HuH-7 (cell line): ENCODE measurements around the gene CDH8.
"Not testable (repeated sequence)": the region's sequence is repeated elsewhere in the genome, so short reads cannot be mapped to it uniquely, and the experiment has no call there.

Experiments
- DNase-seq: peaks from one replicate; pipeline ENCODE4 v3.0.0; 2011; ENCODE audit warnings: low spot score

The CDH8 gene

GRCh38 chr16:61934601-61935000 lies 101.6 kb downstream of the CDH8 start:
- no peak for DNase-seq

DNA sequence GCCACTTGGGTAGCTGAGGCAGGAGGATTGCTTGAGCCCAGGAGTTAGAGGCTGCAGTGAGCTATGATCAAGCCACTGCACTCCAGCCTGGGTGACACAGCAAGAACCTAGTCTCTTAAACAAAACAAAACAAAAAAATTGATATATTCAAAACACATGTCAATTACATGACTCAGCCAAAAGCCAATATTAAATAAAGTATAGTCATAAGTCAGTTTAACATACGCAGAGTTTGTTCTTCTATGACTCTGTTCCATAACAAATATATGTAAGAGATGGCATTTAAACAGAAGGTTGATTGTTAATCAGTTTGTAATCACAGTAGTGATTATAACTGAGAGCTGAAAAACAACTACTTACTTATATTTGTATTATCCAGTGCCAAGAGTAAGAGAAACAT lies 106.5 kb downstream of the CDH8 start:
- no peak for DNase-seq

DNA sequence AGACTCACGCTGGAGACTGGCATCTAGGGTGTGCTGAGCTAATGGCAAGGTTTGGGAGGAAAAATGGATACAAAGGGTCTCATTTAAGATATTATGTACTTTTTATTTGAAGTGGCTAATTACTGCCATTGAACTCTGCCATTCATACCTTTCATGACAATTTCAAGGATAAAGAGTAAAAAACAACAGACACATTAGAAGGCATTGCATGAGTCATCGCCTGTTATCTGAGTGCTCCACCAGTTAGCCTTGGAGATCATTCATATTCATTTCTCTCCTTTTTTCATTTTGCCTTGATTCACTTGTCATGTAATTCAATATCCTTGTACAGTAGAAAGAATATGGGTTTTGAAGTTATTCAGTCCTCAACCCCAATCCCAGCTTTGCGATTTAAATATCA lies 109.5 kb downstream of the CDH8 start:
- DNase-seq: no peak

DNA sequence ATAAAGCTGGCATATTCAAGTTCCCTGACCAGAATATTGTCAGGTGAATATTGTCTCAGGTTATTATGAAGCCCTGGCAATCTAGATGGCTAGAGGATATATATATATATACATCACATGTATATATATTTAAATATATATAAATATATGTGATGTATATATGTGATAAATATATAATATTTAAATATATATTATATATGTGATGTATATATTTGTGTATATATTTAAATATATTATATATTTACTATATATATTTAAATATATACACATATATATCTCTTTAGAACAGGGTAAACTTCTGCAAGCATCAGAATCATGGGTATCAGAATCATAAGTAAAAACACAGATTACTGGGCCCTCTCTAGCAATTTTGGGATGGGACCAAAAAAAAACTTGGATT lies 112.6 kb downstream of the CDH8 start:
- no peak for DNase-seq

DNA sequence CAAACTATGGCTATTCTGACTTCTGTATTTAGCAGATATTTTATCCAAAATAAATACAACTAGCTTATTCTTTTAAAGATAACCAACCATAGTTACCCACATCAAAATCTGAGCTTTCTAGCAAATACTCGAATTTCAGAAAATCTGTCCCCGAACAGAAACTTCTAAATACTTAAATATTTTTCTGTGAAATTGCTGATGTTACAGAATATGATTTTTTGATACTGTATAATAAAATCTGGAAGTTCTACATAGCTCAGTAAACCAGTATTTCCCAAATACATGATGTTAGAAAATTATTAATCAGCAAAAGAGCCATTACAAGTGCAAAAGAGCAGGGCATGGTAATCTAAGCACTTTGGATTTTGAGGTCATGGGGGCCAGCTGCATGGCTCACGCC lies 114.9 kb downstream of the CDH8 start:
- no peak for DNase-seq

DNA sequence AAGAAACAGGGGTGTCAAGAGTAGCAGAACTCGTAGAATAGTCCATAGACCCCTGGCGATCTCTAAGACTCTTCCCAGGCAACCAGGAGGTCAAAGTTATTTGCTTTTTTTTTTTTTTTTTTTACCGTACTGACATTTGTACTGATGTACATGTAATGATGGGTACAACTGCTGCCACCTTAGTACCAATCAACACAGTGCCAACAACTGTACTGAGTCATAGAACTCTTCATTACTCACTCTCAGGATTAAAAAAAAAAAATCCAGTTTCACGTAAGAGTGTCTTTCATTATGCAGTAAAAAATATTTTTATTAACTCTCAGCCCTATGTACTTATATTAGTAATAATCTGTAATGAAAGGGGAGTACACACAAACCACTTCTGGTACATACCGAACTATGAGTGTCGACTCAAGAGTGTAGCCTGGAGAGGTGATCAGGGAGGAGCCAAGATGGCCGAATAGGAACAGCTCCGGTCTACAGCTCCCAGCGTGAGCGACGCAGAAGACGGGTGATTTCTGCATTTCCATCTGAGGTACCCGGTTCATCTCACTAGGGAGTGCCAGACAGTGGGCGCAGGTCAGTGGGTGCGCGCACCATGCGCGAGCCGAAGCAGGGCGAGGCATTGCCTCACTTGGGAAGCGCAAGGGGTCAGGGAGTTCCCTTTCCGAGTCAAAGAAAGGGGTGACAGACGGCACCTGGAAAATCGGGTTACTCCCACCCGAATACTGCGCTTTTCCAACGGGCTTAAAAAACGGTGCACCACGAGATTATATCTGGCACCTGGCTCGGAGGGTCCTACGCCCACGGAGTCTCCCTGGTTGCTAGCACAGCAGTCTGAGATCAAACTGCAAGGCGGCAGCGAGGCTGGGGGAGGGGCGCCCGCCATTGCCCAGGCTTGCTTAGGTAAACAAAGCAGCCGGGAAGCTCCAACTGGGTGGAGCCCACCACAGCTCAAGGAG lies 118.1 kb downstream of the CDH8 start:
- DNase-seq: not testable (repeated sequence)

DNA sequence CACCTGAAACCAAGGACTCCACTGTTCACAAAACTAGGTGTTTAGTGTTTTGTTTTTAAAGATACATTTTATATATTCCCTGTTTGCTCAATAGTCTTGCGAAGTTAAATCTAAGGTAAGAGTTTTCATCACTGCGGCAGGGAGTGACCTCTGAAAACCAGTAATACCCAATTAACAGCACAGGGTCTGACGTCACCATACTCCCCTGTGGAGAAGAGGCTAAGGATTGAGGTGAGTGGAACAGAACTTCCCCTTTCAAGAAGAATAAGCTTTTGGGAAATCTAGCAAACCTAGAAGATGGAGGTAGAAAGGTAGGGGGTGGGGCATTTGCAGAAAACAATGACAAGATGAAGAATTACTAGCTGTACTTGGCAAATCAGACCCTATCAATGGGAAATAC lies 120.7 kb downstream of the CDH8 start:
- DNase-seq: no peak

GRCh38 chr16:61909074-61909473 lies 127.2 kb downstream of the CDH8 start:
- no peak for DNase-seq

DNA sequence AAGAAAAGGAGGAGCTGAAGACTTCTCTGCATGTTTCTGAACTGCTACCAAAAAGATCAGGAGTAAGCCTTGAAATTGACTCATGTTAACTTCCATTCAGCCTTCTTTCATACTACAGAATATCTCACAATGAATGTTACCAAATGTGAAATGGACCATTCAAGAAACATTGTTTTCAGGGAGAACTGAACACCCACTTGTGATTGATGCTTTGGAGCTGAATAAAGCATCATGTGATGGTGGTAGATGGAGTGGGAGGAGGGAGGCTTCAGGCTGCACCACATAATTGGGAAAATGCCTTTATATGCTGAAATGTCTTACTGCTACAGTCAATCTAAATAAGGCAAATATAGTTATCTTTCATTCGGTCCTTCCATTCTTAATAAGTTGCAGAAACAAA lies 127.8 kb downstream of the CDH8 start:
- DNase-seq: no peak

DNA sequence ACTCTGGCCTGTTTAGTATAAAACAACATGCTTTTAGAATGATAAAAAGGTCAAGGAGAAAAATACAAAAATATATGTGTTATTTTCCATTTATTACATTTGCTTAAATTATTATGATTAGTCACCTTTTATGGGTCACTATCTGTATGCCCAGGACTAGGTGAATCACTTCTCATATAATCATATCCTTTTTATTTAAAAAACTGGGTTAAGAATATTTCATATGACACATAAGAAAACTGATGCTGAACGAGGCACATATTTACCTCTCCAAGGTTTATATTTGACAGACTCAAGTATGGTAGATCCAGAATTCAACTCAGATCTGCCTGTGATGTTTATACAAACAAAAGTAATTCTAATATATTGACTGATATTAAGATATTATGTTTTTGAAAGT lies 134.5 kb downstream of the CDH8 start:
- no peak for DNase-seq

- no peak for DNase-seq
Measured at GRCh38 chr16:61900482-61900881, 135.8 kb downstream of the CDH8 start.

- DNase-seq: no peak
Measured at GRCh38 chr16:61897657-61898056, 138.6 kb downstream of the CDH8 start.

DNA sequence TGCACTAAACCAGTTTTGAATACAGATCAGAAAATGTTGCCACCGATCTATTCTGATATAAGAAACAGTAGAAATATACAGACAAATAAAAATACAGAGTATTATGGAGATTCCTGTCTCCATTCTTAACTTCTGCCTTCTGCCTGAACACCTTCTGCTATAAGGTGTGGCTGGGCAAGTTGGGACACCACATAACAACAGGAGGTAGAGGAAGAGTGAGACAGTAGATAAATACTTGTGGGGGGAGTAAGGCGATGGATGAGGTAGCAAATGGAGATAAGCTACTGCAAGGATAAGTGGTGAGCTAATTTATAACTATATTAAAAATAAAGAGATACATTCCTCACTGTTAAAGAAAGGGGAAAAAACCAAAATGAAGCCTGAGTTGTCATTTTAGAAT lies 143.7 kb downstream of the CDH8 start:
- no peak for DNase-seq

GRCh38 chr16:61891460-61891859 lies 144.8 kb downstream of the CDH8 start:
- no peak for DNase-seq

DNA sequence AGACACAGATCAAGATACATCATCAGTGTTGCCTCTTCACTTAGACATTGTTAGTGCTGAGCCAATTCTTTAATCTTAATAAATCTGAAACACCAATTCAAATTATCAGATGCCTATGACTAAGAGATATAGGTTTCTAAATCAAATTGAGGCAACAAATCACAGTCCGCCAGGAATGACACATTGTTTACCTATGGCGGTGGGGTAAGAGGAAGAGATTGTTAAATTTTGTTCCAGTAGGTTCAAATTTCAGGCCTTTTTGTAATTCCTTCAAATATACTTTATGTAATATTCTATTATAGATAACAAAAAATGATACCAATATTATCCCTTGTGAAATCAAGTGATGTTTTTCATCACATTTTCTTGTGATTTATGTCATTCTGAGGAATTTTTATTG lies 145.9 kb downstream of the CDH8 start:
- DNase-seq: no peak

- DNase-seq: no peak
Measured at GRCh38 chr16:61887903-61888302, 148.3 kb downstream of the CDH8 start.

- DNase-seq: no peak
Measured at GRCh38 chr16:61885343-61885742, 150.9 kb downstream of the CDH8 start.

DNA sequence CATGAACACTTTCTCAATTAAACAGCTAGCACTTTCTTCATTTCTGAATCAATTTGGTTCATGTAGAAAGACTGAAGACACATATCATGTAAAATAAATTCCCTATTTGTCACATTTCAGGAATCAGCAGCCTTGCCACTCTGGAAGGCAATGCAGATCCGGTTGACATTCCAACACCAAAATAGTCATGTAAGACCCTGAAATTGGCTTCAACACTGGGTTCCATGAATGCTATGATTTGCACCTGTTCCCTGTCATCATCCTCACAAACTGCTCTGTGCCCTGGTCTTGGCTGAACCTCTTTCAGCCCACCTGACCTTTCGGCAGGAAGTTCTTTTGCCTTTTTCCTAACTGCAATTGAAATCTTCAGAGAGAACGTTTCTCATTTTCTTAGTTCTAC lies 156.9 kb downstream of the CDH8 start:
- DNase-seq: no peak

- DNase-seq: no peak
Measured at GRCh38 chr16:61877436-61877835, 158.8 kb downstream of the CDH8 start.

GRCh38 chr16:61872778-61873119 lies 163.5 kb downstream of the CDH8 start:
- no peak for DNase-seq

DNA sequence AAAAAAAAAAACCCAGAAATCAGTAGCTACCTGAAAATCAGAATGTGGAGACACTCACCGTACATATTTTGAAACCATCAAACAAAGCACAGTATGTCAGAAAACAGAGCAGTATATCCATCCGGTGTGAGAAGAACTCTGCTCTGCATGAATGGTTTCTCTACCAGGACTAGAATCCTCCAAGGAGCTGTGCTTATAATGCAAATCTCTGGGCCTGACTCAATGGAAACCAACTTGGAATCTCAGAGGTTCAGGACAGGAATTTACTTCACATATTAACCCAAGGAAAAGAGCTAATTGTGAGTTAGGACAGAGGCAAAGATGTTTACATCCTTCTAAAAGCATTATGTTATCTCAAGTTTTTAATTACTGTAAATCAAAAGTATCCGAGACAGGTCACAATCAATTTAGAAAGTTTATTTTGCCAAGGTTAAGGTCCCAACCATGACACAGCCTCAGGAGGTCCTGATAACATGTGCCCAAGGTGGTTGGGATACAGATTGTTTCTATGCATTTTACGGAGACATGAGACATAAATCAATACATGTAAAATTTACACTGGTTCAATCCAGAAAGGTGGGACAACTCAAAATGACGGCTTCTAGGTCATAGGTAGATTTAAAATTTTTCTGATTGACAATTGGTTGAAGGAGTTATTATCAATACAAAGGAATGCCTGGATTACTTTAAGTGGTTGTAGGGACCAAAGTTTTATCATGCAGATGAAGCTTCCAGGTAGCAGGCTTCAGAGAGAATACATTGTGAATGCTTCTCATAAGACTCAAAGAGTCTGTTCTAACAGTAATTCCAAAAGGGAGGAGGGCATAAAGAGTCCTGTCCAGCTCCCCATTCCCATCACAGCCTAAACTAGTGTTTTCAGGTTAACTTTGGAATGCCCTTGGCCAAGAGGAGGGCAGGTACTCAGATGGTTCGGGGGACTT lies 164.1 kb downstream of the CDH8 start:
- DNase-seq: no peak

DNA sequence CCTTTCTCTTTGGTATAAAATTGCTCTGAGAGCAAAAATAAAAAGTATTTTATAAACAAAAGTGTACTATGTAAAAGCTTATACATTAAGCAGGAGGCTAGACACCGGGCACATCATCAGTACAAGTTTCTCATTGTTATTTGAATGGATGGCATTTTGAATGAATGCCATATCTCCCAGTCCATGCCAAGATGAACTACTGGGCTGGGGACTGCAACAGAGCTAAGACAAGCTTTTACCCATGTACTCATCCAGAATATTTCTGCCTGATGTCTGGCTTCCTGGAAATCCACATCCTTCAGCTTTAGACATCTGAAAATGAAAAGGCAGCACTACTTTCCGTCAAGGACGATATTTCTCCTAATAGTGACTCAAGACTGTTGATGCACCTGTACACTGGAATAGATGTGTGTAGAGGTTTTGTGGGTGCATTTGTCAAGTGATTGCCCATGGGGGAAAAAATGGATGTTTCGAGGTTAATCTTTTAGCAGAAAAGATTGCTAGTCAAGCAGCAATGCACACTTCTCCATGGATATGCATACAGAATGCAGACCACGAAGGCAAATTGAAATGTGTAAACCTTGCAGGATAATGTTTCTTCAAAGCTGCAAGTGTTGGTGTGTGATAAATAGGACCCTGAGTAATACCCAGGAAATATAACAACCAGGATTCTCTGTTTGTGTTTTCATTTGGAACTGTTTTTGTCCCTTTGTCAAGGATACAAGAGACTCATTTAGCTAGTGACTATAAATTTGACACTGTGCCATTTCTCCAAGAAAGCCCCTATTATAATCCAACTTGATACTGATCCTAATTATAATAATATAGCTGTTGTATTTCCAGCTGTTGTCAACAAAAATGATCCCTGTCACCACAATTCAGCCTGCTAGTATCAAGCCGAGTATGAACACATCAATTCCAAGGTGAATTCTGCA lies 173.8 kb downstream of the CDH8 start:
- DNase-seq: no peak
